ENCODE measurements around the gene EHD2. TPM values are rescaled to one million over a fixed set of nuclear protein-coding genes. Genes with fewer than 3 reads are reported as not detected.

The EHD2 gene
- total RNA-seq, 1 donor from 2014 or later: 1.4 TPM

DNA sequence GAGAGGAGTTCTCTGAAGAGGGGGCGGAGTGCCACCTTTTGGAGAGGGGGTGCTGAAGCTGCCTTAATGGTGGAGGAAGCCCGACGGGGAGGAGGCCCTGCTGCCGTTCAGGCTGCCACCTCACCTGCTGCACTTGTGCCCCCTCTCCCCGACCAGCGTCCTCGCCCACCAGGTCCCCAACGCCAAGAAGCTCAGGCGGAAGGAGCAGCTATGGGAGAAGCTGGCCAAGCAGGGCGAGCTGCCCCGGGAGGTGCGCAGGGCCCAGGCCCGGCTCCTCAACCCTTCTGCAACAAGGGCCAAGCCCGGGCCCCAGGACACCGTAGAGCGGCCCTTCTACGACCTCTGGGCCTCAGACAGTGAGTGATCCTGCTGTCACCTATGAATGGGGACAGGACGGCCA lies 37.5 kb downstream of the EHD2 start:
- Mint-ChIP-seq H3K27me3 (ENCODE audit: low read depth) (no peaks in the 10 kb centered on the region), H3K9me3 (no peaks in the 10 kb centered on the region), H3K27ac (no peak overlapping the region), H3K4me3 (ENCODE audit: low read depth) (no peak overlapping the region), H3K4me1 (ENCODE audit: low read depth) (peaks cover 17% of the 10 kb centered on the region), H3K36me3 (ENCODE audit: low read depth) (peaks cover 69% of the 10 kb centered on the region)
- intact Hi-C loops (cut with micrococcal nuclease): no loop called here
- DNase-seq (ENCODE audit: low spot score): no peak

DNA sequence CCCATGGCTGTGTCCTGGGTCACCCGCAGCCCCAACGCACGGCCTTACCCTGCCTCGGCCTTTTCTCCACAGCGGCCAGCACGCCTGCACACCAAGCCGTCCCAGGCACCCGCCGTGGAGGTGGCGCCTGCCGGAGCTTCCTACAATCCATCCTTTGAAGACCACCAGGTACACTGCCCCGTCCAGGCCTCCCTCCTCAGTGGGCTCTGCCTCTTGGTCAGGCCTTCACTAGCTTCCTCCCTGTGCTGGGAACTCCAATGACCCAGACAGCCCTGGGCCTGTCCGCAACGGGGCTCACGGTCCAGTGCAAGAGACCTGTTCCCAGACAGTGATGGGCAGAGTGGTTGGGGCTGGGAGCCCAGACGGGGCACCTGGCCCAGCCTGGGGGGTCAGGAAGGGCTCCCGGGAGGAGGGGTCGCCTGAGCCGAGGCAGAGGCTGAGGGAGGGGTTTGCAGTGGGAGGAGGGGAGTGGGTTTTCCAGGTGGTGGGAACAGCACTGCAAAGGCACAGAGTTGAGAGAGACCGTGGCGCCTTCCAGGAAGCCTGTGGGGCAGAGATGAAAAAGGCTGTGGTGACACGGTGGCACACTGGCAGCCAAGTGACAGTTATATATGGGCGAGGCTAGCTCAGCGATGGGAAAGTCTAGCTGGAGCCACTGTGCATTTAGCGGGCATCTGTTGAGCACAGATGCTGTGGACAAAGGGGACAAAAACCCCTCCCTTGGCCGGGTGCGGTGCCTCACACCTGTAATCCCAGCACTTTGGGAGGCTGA lies 39.4 kb downstream of the EHD2 start:
- Mint-ChIP-seq H3K27ac (no peak overlapping the region), H3K4me3 (ENCODE audit: low read depth) (no peak overlapping the region), H3K36me3 (ENCODE audit: low read depth) (peaks cover 78% of the 10 kb centered on the region), H3K9me3 (no peaks in the 10 kb centered on the region), H3K27me3 (ENCODE audit: low read depth) (no peaks in the 10 kb centered on the region), H3K4me1 (ENCODE audit: low read depth) (peaks cover 14% of the 10 kb centered on the region)
- no peak for DNase-seq (ENCODE audit: low spot score)
- intact Hi-C loops (cut with micrococcal nuclease): no loop called here

DNA sequence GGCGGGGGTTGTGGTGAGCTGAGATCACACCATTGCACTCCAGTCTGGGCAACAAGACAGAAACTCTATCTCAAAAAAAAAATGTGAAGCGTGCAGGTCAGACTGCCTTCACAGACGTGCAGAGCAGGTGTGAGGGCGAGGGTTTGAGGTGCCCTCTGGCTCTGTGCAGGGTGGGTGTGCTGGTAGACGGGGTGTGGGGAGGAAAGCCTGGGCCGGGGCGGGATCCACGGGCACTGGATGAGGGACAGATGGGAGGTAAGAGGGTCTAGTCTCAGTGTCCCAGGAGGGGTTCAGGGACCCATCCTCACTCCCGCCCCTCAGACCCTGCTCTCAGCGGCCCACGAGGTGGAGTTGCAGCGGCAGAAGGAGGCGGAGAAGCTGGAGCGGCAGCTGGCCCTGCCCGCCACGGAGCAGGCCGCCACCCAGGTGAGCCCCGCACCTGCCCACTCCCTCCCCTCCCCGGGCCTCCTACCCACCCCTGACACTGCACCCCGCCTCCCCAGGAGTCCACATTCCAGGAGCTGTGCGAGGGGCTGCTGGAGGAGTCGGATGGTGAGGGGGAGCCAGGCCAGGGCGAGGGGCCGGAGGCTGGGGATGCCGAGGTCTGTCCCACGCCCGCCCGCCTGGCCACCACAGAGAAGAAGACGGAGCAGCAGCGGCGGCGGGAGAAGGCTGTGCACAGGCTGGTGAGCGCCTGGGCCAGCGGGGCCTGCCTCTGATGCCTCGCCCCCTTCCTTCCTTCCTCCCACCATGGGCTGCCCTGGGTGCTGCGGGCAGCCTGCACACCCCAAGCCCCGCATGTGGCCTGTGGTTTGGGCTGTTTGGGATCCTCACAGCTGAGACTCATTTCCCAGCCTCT lies 41.2 kb downstream of the EHD2 start:
- H3K27ac Mint-ChIP-seq: no peak overlapping the region
- H3K4me1 Mint-ChIP-seq (ENCODE audit: low read depth): peaks cover 2% of the 10 kb centered on the region
- intact Hi-C loops (cut with micrococcal nuclease): no loop called here

DNA sequence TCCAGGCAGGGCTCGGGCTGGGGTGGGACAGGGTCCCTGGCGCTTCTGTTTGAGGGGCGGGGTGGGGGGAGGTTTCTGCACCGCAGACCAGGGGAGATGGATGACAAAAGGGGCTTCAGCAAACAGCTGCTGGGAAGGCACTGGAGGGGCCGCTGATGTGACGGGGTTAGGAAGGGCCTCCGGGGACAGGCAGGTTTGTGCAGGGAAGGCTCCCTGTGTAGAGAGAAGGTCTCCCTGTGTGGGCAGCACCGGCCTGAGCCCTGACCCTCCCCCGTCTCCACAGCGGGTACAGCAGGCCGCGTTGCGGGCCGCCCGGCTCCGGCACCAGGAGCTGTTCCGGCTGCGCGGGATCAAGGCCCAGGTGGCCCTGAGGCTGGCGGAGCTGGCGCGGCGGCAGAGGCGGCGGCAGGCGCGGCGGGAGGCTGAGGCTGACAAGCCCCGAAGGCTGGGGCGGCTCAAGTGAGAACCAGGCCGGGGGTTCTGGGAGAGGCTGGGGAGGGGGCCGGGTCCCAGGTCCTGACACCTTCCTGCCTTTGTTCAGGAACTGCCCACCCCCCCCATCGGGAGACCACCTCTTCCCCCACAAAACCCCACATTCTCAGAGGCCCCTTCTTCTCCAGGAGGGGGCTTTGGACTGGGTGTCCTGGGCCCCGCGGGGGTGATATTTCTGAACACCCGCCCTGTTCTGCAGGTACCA lies 42.0 kb downstream of the EHD2 start:
- Mint-ChIP-seq H3K27me3 (ENCODE audit: low read depth) (no peaks in the 10 kb centered on the region), H3K27ac (no peak overlapping the region), H3K9me3 (no peaks in the 10 kb centered on the region), H3K4me1 (ENCODE audit: low read depth) (peaks cover 2% of the 10 kb centered on the region), H3K36me3 (ENCODE audit: low read depth) (peaks cover 73% of the 10 kb centered on the region), H3K4me3 (ENCODE audit: low read depth) (no peak overlapping the region)
- intact Hi-C loops (cut with micrococcal nuclease): no loop called here
- no peak for DNase-seq (ENCODE audit: low spot score)

More for the DNA sequence above, 41.2 kb downstream of the EHD2 start:
- Mint-ChIP-seq H3K27me3 (ENCODE audit: low read depth) (no peaks in the 10 kb centered on the region), H3K9me3 (no peaks in the 10 kb centered on the region), H3K4me3 (ENCODE audit: low read depth) (no peak overlapping the region), H3K36me3 (ENCODE audit: low read depth) (peaks cover 81% of the 10 kb centered on the region)
- no peak for DNase-seq (ENCODE audit: low spot score)

DNA sequence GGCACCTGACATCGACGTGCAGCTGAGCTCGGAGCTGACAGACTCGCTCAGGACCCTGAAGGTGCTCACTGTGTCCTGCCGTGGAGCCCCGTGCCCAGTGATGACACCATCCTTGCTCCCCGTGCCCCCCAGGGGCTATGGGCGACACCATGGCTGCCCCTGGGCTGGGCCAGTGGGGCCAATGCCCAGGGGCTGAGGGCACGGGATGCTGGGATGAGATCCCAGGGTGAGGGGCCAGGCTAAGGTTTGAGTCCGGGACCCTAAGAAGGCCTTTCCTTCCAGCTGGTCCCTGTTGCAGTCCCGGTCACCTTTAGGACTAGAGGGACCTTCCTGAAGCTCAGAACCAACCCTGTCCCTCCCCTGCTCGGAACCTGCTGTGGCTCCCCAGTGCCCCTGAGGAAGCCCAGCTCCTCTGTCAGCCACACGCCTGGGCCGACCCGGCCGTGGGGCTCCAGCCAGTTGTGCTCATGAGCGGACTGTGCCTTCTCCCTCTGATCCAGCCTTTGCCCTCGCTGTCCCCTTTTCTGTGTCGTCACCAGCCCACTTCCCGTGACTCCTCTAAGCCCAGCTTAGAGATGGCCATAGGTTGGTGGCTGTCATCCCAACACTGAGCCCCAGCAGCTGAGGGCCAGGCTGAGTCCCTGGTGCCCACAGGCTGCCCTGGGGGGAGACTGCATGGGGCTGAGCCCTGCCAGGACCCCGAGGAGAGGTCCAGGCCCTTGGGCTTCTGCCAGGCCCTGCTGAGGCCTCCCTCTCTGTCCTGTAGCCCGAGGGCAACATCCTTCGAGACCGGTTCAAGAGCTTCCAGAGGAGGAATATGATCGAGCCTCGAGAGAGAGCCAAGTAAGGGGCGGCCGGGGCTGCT lies 42.8 kb downstream of the EHD2 start:
- Mint-ChIP-seq H3K4me3 (ENCODE audit: low read depth) (no peak overlapping the region), H3K4me1 (ENCODE audit: low read depth) (peaks cover 2% of the 10 kb centered on the region), H3K9me3 (no peaks in the 10 kb centered on the region), H3K27me3 (ENCODE audit: low read depth) (no peaks in the 10 kb centered on the region), H3K36me3 (ENCODE audit: low read depth) (peaks cover 68% of the 10 kb centered on the region), H3K27ac (no peak overlapping the region)
- intact Hi-C loops (cut with micrococcal nuclease): no loop called here
- no peak for DNase-seq (ENCODE audit: low spot score)

DNA sequence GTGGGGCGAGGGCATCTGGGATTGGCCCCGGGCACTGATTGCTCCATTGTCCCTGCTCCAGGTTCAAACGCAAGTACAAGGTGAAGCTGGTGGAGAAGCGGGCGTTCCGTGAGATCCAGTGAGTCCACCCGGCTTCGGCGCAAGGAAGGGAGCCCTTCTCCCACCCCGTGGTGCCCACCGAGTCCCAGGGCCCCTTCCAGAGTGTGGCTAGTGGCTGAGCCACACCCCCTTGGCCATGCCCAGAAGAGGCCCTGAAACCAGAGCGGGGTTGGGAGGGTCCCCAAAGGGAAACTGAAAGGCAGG lies 43.4 kb downstream of the EHD2 start:
- intact Hi-C loops (cut with micrococcal nuclease): no loop called here

DNA sequence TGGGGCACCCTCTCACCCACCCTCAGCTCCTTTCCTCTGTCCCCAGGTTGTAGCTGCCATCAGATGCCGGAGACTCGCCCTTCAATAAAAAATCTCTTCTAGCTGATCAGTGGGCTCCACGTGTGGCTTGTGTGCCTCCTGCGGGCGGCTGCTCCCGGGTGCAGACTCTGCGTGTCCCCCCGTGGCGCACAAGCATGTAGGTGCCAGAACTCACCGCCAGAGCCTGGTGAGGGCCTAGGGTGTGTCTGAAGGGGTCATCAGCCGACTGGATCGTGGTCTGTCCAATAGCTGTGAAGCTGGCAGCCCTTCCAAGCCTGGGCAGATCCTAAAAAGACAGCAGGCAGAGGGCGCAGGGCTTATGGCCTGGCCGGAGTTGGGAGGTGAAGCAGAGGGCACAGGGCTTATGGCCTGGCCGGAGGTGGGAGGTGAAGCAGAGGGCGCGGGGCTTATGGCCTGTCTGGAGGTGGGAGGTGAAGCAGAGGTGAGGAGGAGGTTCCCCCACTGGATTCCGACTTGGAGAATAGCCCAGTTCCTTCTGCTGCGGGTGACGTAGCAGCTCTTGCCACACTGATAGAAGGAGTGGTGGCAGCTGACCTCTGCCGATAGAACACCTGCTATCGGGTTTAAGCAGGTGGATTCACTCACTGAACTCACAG lies 43.9 kb downstream of the EHD2 start:
- Mint-ChIP-seq H3K27ac (no peak overlapping the region), H3K4me1 (ENCODE audit: low read depth) (no peaks in the 10 kb centered on the region), H3K36me3 (ENCODE audit: low read depth) (peaks cover 59% of the 10 kb centered on the region), H3K4me3 (ENCODE audit: low read depth) (no peak overlapping the region), H3K27me3 (ENCODE audit: low read depth) (no peaks in the 10 kb centered on the region), H3K9me3 (no peaks in the 10 kb centered on the region)
- intact Hi-C loops (cut with micrococcal nuclease): no loop called here
- DNase-seq (ENCODE audit: low spot score): no peak

More for the DNA sequence above, 43.4 kb downstream of the EHD2 start:
- Mint-ChIP-seq H3K4me3 (ENCODE audit: low read depth) (no peak overlapping the region), H3K4me1 (ENCODE audit: low read depth) (peaks cover 1% of the 10 kb centered on the region), H3K27me3 (ENCODE audit: low read depth) (no peaks in the 10 kb centered on the region), H3K36me3 (ENCODE audit: low read depth) (peaks cover 62% of the 10 kb centered on the region), H3K9me3 (no peaks in the 10 kb centered on the region), H3K27ac (no peak overlapping the region)
- no peak for DNase-seq (ENCODE audit: low spot score)

DNA sequence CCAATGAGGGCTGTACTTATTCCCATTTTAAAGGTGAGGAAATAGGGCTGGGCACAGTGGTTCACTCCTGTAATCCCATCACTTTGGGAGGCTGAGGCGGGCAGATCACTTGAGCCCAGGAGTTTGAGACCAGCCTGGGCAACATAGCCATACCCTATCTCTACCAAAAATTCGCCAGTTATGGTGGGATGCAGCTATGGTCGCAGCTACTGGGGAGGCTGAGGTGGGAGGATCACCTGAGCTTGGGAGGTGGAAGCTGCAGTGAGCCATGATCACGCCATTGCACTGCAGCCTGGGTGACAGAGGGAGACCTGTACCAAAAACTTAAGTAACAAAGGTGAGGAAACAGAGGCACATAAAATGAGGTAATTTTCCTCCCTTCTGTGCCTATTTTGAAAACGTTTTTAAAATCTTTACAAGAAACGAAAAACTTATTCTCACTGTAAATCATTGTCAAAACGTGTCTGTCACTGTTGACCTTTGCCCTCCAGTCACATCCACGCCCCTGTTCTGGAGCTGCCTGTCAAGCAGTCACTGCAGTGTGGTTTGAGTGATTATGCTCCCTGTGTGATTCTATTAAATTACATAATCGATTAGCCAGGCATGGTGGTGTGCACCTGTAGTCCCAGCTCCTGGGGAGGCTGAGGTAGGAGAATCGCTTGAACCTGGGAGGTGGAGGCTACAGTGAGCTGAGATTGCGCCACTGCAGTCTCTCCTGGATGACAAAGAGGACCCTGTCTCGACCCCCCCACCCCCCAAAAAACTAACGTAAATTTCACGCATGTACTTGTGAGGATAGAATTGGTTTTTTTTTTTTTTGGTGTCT lies 44.6 kb downstream of the EHD2 start:
- intact Hi-C loops (cut with micrococcal nuclease): no loop called here
- DNase-seq (ENCODE audit: low spot score): no peak
- Mint-ChIP-seq H3K27ac (no peak overlapping the region), H3K36me3 (ENCODE audit: low read depth) (peaks cover 51% of the 10 kb centered on the region), H3K27me3 (ENCODE audit: low read depth) (no peaks in the 10 kb centered on the region), H3K4me3 (ENCODE audit: low read depth) (no peak overlapping the region), H3K9me3 (no peaks in the 10 kb centered on the region), H3K4me1 (ENCODE audit: low read depth) (no peaks in the 10 kb centered on the region)

DNA sequence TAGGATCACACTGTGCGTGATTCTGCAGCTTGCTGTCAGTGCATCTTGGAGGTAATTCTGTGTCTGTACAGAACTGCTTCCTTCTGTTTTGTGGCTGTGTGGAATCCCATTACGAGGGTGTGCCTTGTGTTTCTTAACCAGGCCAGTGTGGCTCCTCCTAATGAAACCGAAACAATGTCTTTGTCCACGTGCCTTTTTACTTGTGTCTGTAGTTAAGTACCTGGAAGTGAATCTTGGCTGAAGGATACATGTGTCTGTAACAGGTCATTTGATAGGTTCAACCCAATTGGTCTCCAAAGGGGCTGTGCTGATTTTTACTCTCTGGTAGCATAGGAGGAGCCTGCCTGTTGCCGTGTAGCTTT lies 45.2 kb downstream of the EHD2 start:
- intact Hi-C loops (cut with micrococcal nuclease): no loop called here
- peaks cover 45% of the 10 kb centered on the region for H3K36me3 Mint-ChIP-seq (ENCODE audit: low read depth)
- no peak overlapping the region for H3K27ac Mint-ChIP-seq

DNA sequence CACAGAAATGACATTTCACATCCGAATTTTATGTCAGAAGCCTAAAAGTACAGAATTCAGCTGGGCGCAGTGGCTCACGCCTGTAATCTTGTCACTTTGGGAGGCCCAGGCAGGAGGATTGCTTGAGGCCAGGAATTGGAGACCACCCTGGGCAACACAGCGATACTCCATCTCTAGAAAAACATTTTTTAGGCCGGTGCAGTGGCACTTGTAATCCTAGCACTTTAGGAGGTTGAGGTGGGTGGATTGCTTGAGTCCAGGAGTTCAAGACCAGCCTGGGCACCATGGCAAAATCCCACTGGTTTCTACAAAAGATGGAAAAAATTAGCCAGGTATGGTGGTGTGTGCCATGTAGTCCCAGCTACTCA lies 47.4 kb downstream of the EHD2 start:
- Mint-ChIP-seq H3K27ac (no peak overlapping the region), H3K36me3 (ENCODE audit: low read depth) (peaks cover 33% of the 10 kb centered on the region), H3K4me3 (ENCODE audit: low read depth) (no peak overlapping the region), H3K4me1 (ENCODE audit: low read depth) (peaks cover 1% of the 10 kb centered on the region), H3K9me3 (no peaks in the 10 kb centered on the region), H3K27me3 (ENCODE audit: low read depth) (no peaks in the 10 kb centered on the region)
- no peak for DNase-seq (ENCODE audit: low spot score)
- intact Hi-C loops (cut with micrococcal nuclease): no loop called here

More for the DNA sequence above, 45.2 kb downstream of the EHD2 start:
- Mint-ChIP-seq H3K27me3 (ENCODE audit: low read depth) (no peaks in the 10 kb centered on the region), H3K4me1 (ENCODE audit: low read depth) (no peaks in the 10 kb centered on the region), H3K4me3 (ENCODE audit: low read depth) (no peak overlapping the region), H3K9me3 (no peaks in the 10 kb centered on the region)
- no peak for DNase-seq (ENCODE audit: low spot score)

DNA sequence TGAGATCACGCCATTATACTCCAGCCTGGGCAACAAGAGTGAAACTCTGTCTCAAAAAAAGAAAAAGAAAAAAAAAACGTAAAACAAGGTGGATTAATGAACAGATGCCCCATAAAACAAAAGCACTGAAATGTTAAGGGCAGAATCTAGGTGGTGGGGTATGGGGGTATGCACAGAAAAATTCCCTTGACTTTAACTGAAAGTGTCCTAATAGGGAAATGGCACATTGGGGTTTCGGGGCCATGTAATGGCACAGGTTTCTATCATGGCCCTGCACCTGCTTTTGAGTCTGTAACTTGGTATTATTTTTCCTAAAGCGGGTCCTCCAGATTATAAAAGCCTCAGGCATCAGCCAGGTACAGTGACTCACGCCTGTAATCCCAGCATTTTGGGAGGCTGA lies 48.3 kb downstream of the EHD2 start:
- Mint-ChIP-seq H3K9me3 (no peaks in the 10 kb centered on the region), H3K27me3 (ENCODE audit: low read depth) (no peaks in the 10 kb centered on the region), H3K36me3 (ENCODE audit: low read depth) (peaks cover 27% of the 10 kb centered on the region), H3K27ac (no peak overlapping the region), H3K4me3 (ENCODE audit: low read depth) (no peak overlapping the region), H3K4me1 (ENCODE audit: low read depth) (peaks cover 1% of the 10 kb centered on the region)
- intact Hi-C loops (cut with micrococcal nuclease): no loop called here
- no peak for DNase-seq (ENCODE audit: low spot score)

All from activated T-helper 2 cell treated with anti-CD3 and anti-CD28 coated beads, Interferon-gamma antibody, Interleukin-2, Interleukin-4, amounts not matched to agents 10 μg/mL and 5 μg/mL and 100 μg/mL, durations not matched to agents 14 hours and 24 hours and 36 hours (primary cell).